HG03135 (cell line): ENCODE data around the gene ZC3H7A.

Experiments
- ATAC-seq: cut with Tn5 transposase; IDR thresholded peaks from one replicate; pipeline ENCODE4 v1.9.1; 2021; ENCODE audit warnings: mild to moderate bottlenecking, moderate library complexity; ENCODE audit not compliant: unreplicated experiment

ZC3H7A gene

DNA sequence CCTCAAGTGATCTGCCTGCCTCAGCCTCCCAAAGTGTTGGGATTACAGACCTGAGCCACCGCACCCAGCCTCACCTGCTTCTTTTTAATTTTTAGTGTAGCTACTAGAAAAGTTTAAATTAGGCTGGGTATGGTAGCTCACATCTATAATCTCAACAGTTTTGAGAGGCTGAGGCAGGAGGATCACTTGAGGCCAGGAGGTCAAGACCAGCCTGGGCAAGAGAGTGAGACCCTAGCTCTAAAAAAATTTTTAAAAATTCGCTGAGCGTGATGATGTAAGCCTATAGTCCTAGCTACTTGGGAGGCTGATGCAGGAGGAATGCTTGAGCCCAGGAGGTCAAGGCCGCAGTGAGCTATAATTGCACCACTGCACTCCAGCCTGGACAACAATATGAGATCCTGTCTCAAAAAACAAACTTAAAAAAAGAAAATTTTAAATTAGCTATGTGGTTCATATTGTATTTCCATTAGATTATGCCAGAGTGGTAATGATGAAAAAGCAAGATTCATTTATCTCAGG lies 89.3 kb downstream of the ZC3H7A start:
- ATAC-seq, result no peak

DNA sequence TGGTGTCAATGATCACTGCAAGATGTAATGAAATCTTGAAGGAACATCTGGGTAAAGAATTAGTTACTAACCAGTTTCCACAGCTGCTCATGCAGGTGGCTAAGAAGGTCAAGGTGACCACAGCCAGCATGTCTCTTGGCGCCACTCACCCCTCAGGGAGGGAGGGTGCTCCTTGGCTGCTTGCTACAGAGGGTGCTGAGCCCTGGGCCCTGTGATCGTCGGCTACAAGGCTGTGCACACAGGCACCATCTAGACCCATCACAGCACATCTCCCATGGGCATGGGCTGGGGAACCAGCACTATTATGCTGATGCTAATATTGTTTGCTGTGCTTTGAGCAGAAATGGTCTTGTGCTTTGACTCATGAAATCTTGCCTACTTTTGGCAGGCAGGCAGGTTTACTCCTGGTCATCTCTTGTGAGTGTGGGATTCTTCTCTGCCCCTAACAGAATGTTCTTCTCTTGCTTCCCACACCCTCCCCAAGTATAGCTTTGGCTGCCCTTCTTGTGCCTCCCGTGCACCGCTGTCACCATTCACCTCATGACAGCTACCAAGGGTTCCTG lies 90.8 kb downstream of the ZC3H7A start:
- no peak for ATAC-seq

DNA sequence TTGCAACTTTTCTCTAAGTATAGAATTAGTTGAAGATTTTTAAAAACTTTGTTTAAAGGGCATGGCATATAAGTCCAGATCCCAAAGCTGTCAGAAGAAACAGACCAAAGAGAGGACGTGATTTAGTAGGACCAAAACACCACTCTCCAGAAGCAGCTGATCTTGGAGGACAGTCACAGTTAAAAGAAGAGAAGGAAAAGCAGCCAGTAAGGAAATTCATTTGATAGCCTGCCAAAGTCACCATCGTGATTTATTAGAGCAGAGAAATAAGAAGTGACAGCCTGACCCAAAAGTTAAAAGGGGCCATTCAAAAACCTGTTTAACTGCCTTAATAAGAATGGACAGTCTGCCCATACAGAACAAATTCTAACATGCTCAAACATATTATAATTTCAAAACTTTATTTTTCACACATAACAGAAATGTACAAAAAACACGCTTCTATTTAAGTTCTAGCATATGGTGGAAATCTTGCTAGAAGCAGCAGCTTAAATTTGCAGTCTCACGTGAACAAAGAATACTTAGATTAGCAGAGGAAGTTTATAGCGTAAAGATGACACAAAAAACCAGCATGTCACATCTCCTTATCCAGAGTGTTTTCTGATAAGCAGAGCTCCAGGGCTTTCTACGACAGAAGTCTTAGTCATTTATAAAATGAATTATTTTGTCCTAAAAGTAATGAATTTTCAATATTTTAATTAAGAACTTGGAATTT lies 91.6 kb downstream of the ZC3H7A start:
- ATAC-seq, result no peak
